ENCODE measurements around the gene ZBTB18. TPM values are rescaled to one million over a fixed set of nuclear protein-coding genes. Genes with fewer than 3 reads are reported as not detected.

The ZBTB18 gene
- total RNA-seq, 1 experiment from 2014 or later: 16.8 TPM

DNA sequence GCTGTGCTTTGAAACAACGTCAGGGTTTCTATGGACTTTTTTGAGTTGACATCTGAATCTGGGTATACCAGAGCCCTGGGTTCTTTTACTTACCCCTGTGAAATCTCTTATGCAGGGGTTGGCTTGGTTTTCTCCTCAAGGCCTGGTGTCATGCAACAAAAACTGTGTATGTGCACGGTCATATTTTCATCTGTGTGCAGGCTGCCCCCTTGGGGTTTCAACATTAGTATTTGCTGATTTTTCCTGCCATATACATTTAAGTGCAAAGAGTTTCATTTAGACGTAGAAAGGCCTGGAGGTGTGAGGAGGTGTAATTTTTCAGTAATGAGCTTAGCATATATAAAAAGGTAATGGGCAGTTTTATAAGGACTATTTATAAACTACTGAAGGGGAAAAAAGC is 22.0 kb upstream of the ZBTB18 start:
- Histone ChIP-seq H3K4me3 (ENCODE audit: low read length) (no peak overlapping the region), H2AFZ (ENCODE audit: low read length) (no peak overlapping the region), H3K36me3 (ENCODE audit: low read depth, low read length) (no peaks in the 10 kb centered on the region), H3K4me2 (ENCODE audit: low read length) (no peak overlapping the region), H3K27me3 (ENCODE audit: low read length) (no peaks in the 10 kb centered on the region), H3K79me2 (ENCODE audit: low read length) (no peaks in the 10 kb centered on the region), H3F3A (ENCODE audit: low read length, unreplicated experiment) (no peaks in the 10 kb centered on the region), H3K4me1 (ENCODE audit: insufficient read depth, low read length) (no peaks in the 10 kb centered on the region), H4K20me1 (ENCODE audit: low read length) (no peaks in the 10 kb centered on the region), H3K27ac (ENCODE audit: low read length) (no peak overlapping the region), H3K9ac (ENCODE audit: low read length) (no peak overlapping the region), H3K9me3 (ENCODE audit: low read length) (no peaks in the 10 kb centered on the region), H3K9me2 (replicated peaks; ENCODE audit: low read length) (no peaks in the 10 kb centered on the region)
- POLR2A ChIA-PET (ENCODE audit: unreplicated experiment): no interaction called here
- intact Hi-C loops (cut with micrococcal nuclease): loop anchor here (10.0 kb wide), 1 partner anchor 684 kb away; no protein-coding TSS in a partner anchor
- CTCF ChIA-PET: no interaction called here
- ATAC-seq (0 out of 2 replicates have a peak, but pooled peaks have one; percentile 22), DNase-seq (peak; percentile 30)
- TF ChIP-seq EZH2phosphoT487 (IDR thresholded peaks at IDR 0.05; ENCODE audit: borderline replicate concordance, low read length) (no peak), CTCF (conservative IDR thresholded peaks at IDR 0.05; ENCODE audit: low read depth, low read length) (peak; percentile 53)
- no TSS peak for BruUV-seq (replicated peaks)

DNA sequence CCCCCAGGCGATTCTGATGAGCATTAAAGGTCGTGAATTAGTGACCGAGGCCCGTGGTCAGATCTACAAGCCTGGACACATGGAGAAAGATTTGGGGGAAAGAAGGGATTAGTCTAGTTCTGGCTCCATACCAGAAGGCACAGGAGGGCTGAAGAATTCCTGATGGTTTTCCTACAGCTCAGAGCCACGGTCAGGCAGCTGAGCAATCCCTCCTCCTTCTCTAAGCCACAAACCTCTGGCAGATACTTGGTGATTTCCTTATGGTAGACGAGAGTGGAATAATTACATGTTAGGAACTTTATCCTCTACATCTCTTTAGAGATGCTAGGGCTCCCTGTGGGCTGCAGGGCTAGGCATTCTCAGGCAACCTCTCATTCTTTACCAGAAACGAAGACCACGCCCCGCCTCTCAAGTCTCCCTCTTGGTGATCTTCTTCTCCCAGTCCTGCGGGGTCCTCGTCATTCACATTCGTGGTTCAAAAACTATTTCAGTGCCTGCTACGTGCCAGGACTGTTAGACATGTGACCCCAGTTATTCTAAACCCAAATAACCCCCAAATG is 20.5 kb upstream of the ZBTB18 start:
- no peaks in the 10 kb centered on the region for H3K4me1 ChIP-seq (ENCODE audit: insufficient read depth, low read length)
- H3K9ac ChIP-seq (ENCODE audit: low read length): no peak overlapping the region
- H3K9me2 ChIP-seq (replicated peaks; ENCODE audit: low read length): no peaks in the 10 kb centered on the region
- H3K4me2 ChIP-seq (ENCODE audit: low read length): no peak overlapping the region
- no peaks in the 10 kb centered on the region for H3K27me3 ChIP-seq (ENCODE audit: low read length)
- TF ChIP-seq EZH2 (IDR thresholded peaks at IDR 0.05; ENCODE audit: low read length, unreplicated experiment) (no peak), EZH2phosphoT487 (IDR thresholded peaks at IDR 0.05; ENCODE audit: borderline replicate concordance, low read length) (no peak), CTCF (conservative IDR thresholded peaks at IDR 0.05; ENCODE audit: low read depth, low read length) (no peak)
- no TSS peak for BruUV-seq (replicated peaks)
- POLR2A ChIA-PET (ENCODE audit: unreplicated experiment): no interaction called here
- no peaks in the 10 kb centered on the region for H3F3A ChIP-seq (ENCODE audit: low read length, unreplicated experiment)
- no peak overlapping the region for H3K4me3 ChIP-seq (ENCODE audit: low read length)
- no peak for ATAC-seq
- CTCF ChIA-PET: no interaction called here
- H3K9me3 ChIP-seq (ENCODE audit: low read length): no peaks in the 10 kb centered on the region
- H3K36me3 ChIP-seq (ENCODE audit: low read depth, low read length): no peaks in the 10 kb centered on the region
- no peaks in the 10 kb centered on the region for H4K20me1 ChIP-seq (ENCODE audit: low read length)
- H3K27ac ChIP-seq (ENCODE audit: low read length): no peak overlapping the region
- no peak overlapping the region for H2AFZ ChIP-seq (ENCODE audit: low read length)
- intact Hi-C loops (cut with micrococcal nuclease): no loop called here
- no peaks in the 10 kb centered on the region for H3K79me2 ChIP-seq (ENCODE audit: low read length)
- no peak for DNase-seq

GRCh38 chr1:244035358-244035757 is 15.7 kb upstream of the ZBTB18 start:
- Histone ChIP-seq H3K27ac (ENCODE audit: low read length) (no peak overlapping the region), H3K27me3 (ENCODE audit: low read length) (no peaks in the 10 kb centered on the region), H3K36me3 (ENCODE audit: low read depth, low read length) (no peaks in the 10 kb centered on the region), H3K9me2 (replicated peaks; ENCODE audit: low read length) (no peaks in the 10 kb centered on the region), H3K9ac (ENCODE audit: low read length) (no peak overlapping the region), H4K20me1 (ENCODE audit: low read length) (no peaks in the 10 kb centered on the region), H3F3A (ENCODE audit: low read length, unreplicated experiment) (no peaks in the 10 kb centered on the region), H3K4me3 (ENCODE audit: low read length) (no peak overlapping the region), H3K9me3 (ENCODE audit: low read length) (no peaks in the 10 kb centered on the region), H3K79me2 (ENCODE audit: low read length) (no peaks in the 10 kb centered on the region), H3K4me2 (ENCODE audit: low read length) (no peak overlapping the region), H3K4me1 (ENCODE audit: insufficient read depth, low read length) (no peaks in the 10 kb centered on the region), H2AFZ (ENCODE audit: low read length) (no peak overlapping the region)
- POLR2A ChIA-PET (ENCODE audit: unreplicated experiment): no interaction called here
- intact Hi-C loops (cut with micrococcal nuclease): no loop called here
- ATAC-seq: no peak
- CTCF ChIA-PET: no interaction called here
- no peak for DNase-seq
- TF ChIP-seq EZH2phosphoT487 (IDR thresholded peaks at IDR 0.05; ENCODE audit: borderline replicate concordance, low read length): no peak
- TF ChIP-seq CTCF (conservative IDR thresholded peaks at IDR 0.05; ENCODE audit: low read depth, low read length): no peak
- TF ChIP-seq EZH2 (IDR thresholded peaks at IDR 0.05; ENCODE audit: low read length, unreplicated experiment): no peak
- BruUV-seq (replicated peaks): no TSS peak
